IMR-90 (cell line): ENCODE data around the gene ACBD7. TPM values are rescaled to one million over a fixed set of nuclear protein-coding genes. Genes with fewer than 3 reads are reported as not detected.

Experiments
- ATAC-seq: fragments of 200-7000 bp; cut with Tn5 transposase; 2 replicates; pipeline ENCODE4 v1.9.1; 2020; ENCODE audit warnings: low read depth, mild to moderate bottlenecking, moderate library complexity
- BruUV-seq: library from RNA; stranded (reverse); fragments of 400-500 nt; replicated peaks from 2 replicates; lab custom pipeline; 2021; lab: Mats Ljungman, UMichigan
- CTCF ChIA-PET: fragments of 300-600 bp; formaldehyde crosslinking; extraction: SDS; loops from one replicate; lab custom pipeline; 2021; ENCODE audit warnings: antibody characterized with exemption; lab: Yijun Ruan, JAX
- POLR2A ChIA-PET: fragments of 300-600 bp; sonication (Branson Sonifier 250); formaldehyde crosslinking; loops from one replicate; lab custom pipeline; 2022; ENCODE audit warnings: antibody characterized with exemption; ENCODE audit not compliant: unreplicated experiment; lab: Charles Lee
- DNase-seq: peaks from one replicate; pipeline ENCODE4 v3.0.0; 2013
- H2AFZ ChIP-seq: replicated peaks from 2 replicates; pipeline ENCODE3; 2013; ENCODE audit warnings: low read length, mild to moderate bottlenecking; ENCODE audit not compliant: poor library complexity
- H2AK5ac ChIP-seq: 2 replicates; pipeline ENCODE4 v1.6.1; 2013; ENCODE audit warnings: low read depth, low read length, inconsistent platforms
- H2AK9ac ChIP-seq: replicated peaks from 2 replicates; pipeline ENCODE3; 2013; ENCODE audit warnings: mild to moderate bottlenecking, low read depth, low read length, moderate library complexity; ENCODE audit not compliant: poor library complexity
- H2BK120ac ChIP-seq: 2 replicates; pipeline ENCODE4 v1.6.1; 2013; ENCODE audit warnings: low read depth, low read length, inconsistent platforms
- H2BK15ac ChIP-seq: 3 replicates; pipeline ENCODE4 v1.6.1; 2013; ENCODE audit warnings: low read depth, low read length, inconsistent platforms
- H2BK20ac ChIP-seq: 2 replicates; pipeline ENCODE4 v1.6.1; 2013; ENCODE audit warnings: low read depth, mild to moderate bottlenecking, inconsistent platforms, low read length, moderate library complexity
- H2BK5ac ChIP-seq: 2 replicates; pipeline ENCODE4 v1.6.1; 2013; ENCODE audit warnings: mild to moderate bottlenecking, low read depth, low read length, inconsistent platforms; ENCODE audit not compliant: poor library complexity, severe bottlenecking
- H3K14ac ChIP-seq: replicated peaks from 2 replicates; pipeline ENCODE4 v1.6.1; 2013; ENCODE audit warnings: low read depth, low read length, inconsistent platforms
- H3K18ac ChIP-seq: 2 replicates; pipeline ENCODE4 v1.6.1; 2013; ENCODE audit warnings: low read depth, low read length, control low read depth
- H3K23ac ChIP-seq: 2 replicates; pipeline ENCODE4 v1.6.1; 2013; ENCODE audit warnings: low read depth, low read length, inconsistent platforms
- H3K27ac ChIP-seq: 2 replicates; pipeline ENCODE4 v1.5.1; 2013; ENCODE audit warnings: mild to moderate bottlenecking, control low read depth, low read length; ENCODE audit not compliant: insufficient read depth
- H3K27me3 ChIP-seq: 2 replicates; pipeline ENCODE4 v1.6.1; 2013; ENCODE audit warnings: low read length; ENCODE audit not compliant: control insufficient read depth, insufficient read depth
- H3K36me3 ChIP-seq: 2 replicates; pipeline ENCODE4 v1.6.1; 2013; ENCODE audit warnings: low read length, mixed read lengths; ENCODE audit not compliant: control insufficient read depth, insufficient read depth
- H3K4ac ChIP-seq: 2 replicates; pipeline ENCODE4 v1.6.1; 2013; ENCODE audit warnings: low read depth, low read length, inconsistent platforms
- H3K4me1 ChIP-seq: 2 replicates; pipeline ENCODE4 v1.6.1; 2013; ENCODE audit warnings: low read length, mixed read lengths; ENCODE audit not compliant: control insufficient read depth, insufficient read depth
- H3K4me2 ChIP-seq: 2 replicates; pipeline ENCODE4 v1.6.1; 2013; ENCODE audit warnings: low read depth, mild to moderate bottlenecking, control low read depth, low read length, moderate library complexity
- H3K4me3 ChIP-seq: 2 replicates; pipeline ENCODE4 v1.5.1; 2013; ENCODE audit warnings: low read depth, mild to moderate bottlenecking, control low read depth, low read length, moderate library complexity; ENCODE audit not compliant: insufficient read depth
- H3K56ac ChIP-seq: 2 replicates; pipeline ENCODE4 v1.6.1; 2013; ENCODE audit warnings: low read length, inconsistent platforms; ENCODE audit not compliant: insufficient read depth; ENCODE audit errors: extremely low read depth
- H3K79me1 ChIP-seq, 2 experiments: 2 replicates each; pipeline ENCODE4 v1.6.1; 2013; ENCODE audit warnings: low read length in 2 of 2, inconsistent platforms in 1 of 2, low read depth in 1 of 2
- H3K9ac ChIP-seq: 2 replicates; pipeline ENCODE4 v1.6.1; 2013; ENCODE audit warnings: low read depth, low read length, control low read depth
- H3K9me1 ChIP-seq: 2 replicates; pipeline ENCODE4 v1.6.1; 2013; ENCODE audit warnings: low read length, inconsistent platforms; ENCODE audit not compliant: insufficient read depth
- H3K9me3 ChIP-seq: 2 replicates; pipeline ENCODE4 v1.6.1; 2013; ENCODE audit warnings: low read length; ENCODE audit not compliant: control insufficient read depth, insufficient read depth
- H4K20me1 ChIP-seq: 2 replicates; pipeline ENCODE4 v1.6.1; 2013; ENCODE audit warnings: low read length, inconsistent platforms; ENCODE audit not compliant: insufficient read depth
- H4K5ac ChIP-seq: 2 replicates; pipeline ENCODE4 v1.6.1; 2013; ENCODE audit warnings: mild to moderate bottlenecking, low read depth, low read length, control low read depth
- H4K8ac ChIP-seq, 2 experiments: 2 replicates each; pipeline ENCODE4 v1.6.1; 2013; ENCODE audit warnings: low read depth in 2 of 2, low read length in 2 of 2, control low read depth in 1 of 2, inconsistent platforms in 1 of 2
- H4K91ac ChIP-seq: 2 replicates; pipeline ENCODE4 v1.6.1; 2013; ENCODE audit warnings: low read depth, low read length, inconsistent platforms; ENCODE audit not compliant: insufficient read depth
- BHLHE40 ChIP-seq: fragments of 150-350 bp; IDR thresholded peaks from 2 replicates; pipeline ENCODE4 v1.6.1; 2016; ENCODE audit warnings: mild to moderate bottlenecking, low read depth, low read length
- CEBPB ChIP-seq: IDR thresholded peaks from 2 replicates; pipeline ENCODE4 v1.6.1; 2012; ENCODE audit warnings: low read depth, low read length, improper control_type of control experiment
- CHD1 ChIP-seq: IDR thresholded peaks from 2 replicates; pipeline ENCODE4 v1.6.1; 2012; ENCODE audit warnings: low read depth, low read length, improper control_type of control experiment
- CTCF ChIP-seq: conservative IDR thresholded peaks from 2 replicates; pipeline ENCODE4 v1.5.1; 2012; ENCODE audit warnings: mild to moderate bottlenecking, low read depth, low read length, improper control_type of control experiment
- ELK1 ChIP-seq: fragments of 150-350 bp; IDR thresholded peaks from 2 replicates; pipeline ENCODE4 v1.6.1; 2016; ENCODE audit warnings: low read depth, mild to moderate bottlenecking, low read length, moderate library complexity, borderline replicate concordance
- FOS ChIP-seq: fragments of 150-350 bp; IDR thresholded peaks from 2 replicates; pipeline ENCODE4 v1.6.1; 2016; ENCODE audit warnings: low read depth, low read length
- MAFK ChIP-seq: IDR thresholded peaks from 2 replicates; pipeline ENCODE4 v1.6.1; 2012; ENCODE audit warnings: low read depth, low read length, improper control_type of control experiment
- MAZ ChIP-seq: IDR thresholded peaks from 2 replicates; pipeline ENCODE4 v1.6.1; 2012; ENCODE audit warnings: low read depth, mild to moderate bottlenecking, low read length, improper control_type of control experiment, moderate library complexity, borderline replicate concordance
- MXI1 ChIP-seq: IDR thresholded peaks from 2 replicates; pipeline ENCODE4 v1.6.1; 2012; ENCODE audit warnings: low read depth, mild to moderate bottlenecking, low read length, moderate library complexity, borderline replicate concordance
- NFE2L2 ChIP-seq: fragments of 150-350 bp; IDR thresholded peaks from 2 replicates; pipeline ENCODE4 v1.6.1; 2016; ENCODE audit warnings: low read depth, mild to moderate bottlenecking, low read length
- POLR2A ChIP-seq: IDR thresholded peaks from 2 replicates; pipeline ENCODE4 v1.6.1; 2012; ENCODE audit warnings: mild to moderate bottlenecking, low read depth, low read length
- RAD21 ChIP-seq: IDR thresholded peaks from 2 replicates; pipeline ENCODE4 v1.6.1; 2012; ENCODE audit warnings: low read length, improper control_type of control experiment
- RCOR1 ChIP-seq: IDR thresholded peaks from 2 replicates; pipeline ENCODE4 v1.6.1; 2012; ENCODE audit warnings: mild to moderate bottlenecking, low read length, improper control_type of control experiment; ENCODE audit not compliant: insufficient replicate concordance
- RFX5 ChIP-seq: IDR thresholded peaks from 2 replicates; pipeline ENCODE4 v1.8.0; 2012; ENCODE audit warnings: low read depth, mild to moderate bottlenecking, low read length, moderate library complexity
- SMC3 ChIP-seq: fragments of 150-350 bp; IDR thresholded peaks from 2 replicates; pipeline ENCODE4 v1.6.1; 2016; ENCODE audit warnings: low read depth, mild to moderate bottlenecking, antibody characterized with exemption, low read length, moderate library complexity
- USF2 ChIP-seq: fragments of 150-350 bp; IDR thresholded peaks from 2 replicates; pipeline ENCODE4 v1.6.1; 2017; ENCODE audit warnings: mild to moderate bottlenecking, antibody characterized with exemption, low read length, low read depth
- WGBS, 2 experiments: methylation state at CpG; one replicate each; pipeline versions ENCODE4 v1.1.5 to v1.1.7; 2013; ENCODE audit warnings: missing lambda C conversion rate in 2 of 2; ENCODE audit not compliant: insufficient read length in 1 of 2; ENCODE audit errors: extremely low coverage in 2 of 2; 5-methylcytosine and 5-hydroxymethylcytosine counted together
- dilution Hi-C: fragments of 300-500 bp; cut with HindIII; formaldehyde crosslinking; loops from one replicate; pipeline ENCODE4 v1.14.3; 2018; ENCODE audit warnings: low sequenced_read_pairs; ENCODE audit not compliant: unreplicated experiment
- in situ Hi-C: fragments of 300-500 bp; cut with MboI; formaldehyde crosslinking; loops from 3 replicates; pipeline ENCODE4 v1.14.3; 2019; ENCODE audit warnings: low sequenced_read_pairs, inconsistent platforms, mixed read lengths
- intact Hi-C: fragments of 100-400 bp; cut with micrococcal nuclease; formaldehyde crosslinking; loops from 2 replicates; pipeline ENCODE4 v1.10.0; 2022
- polyA plus RNA-seq, 3 experiments: library from polyadenylated mRNA; depleted of rRNA; stranded (reverse); fragments of >200 nt; gene quantifications; 2 replicates each; pipeline ENCODE4 v1.2.3, GENCODE V29; 2012; ENCODE audit warnings: low replicate concordance in 1 of 3
- total RNA-seq: library from RNA; depleted of rRNA; stranded (reverse); fragments of >200 nt; gene quantifications from 2 replicates; pipeline ENCODE4 v1.2.3, GENCODE V29; 2012

The ACBD7 gene
- total and polyA plus RNA-seq, 2 of the 4 experiments (the other 2 are of a cell fraction): 0.29 to 0.54 TPM

- H2AK9ac ChIP-seq: no peak overlapping the region
- dilution Hi-C loops: no loop called here
- no peaks in the 10 kb centered on the region for H3K79me1 ChIP-seq
- no peak overlapping the region for H4K8ac ChIP-seq
- H3K9ac ChIP-seq: no peak overlapping the region
- H4K5ac ChIP-seq: no peak overlapping the region
- DNase-seq (no peak), ATAC-seq (no peak)
- H2BK15ac ChIP-seq: no peak overlapping the region
- no peak overlapping the region for H4K91ac ChIP-seq
- H4K20me1 ChIP-seq: no peaks in the 10 kb centered on the region
- H2BK20ac ChIP-seq: no peak overlapping the region
- 90% methylated on average over 2 of the region's 10 CpGs; no CpG with 5 or more reads in 1 of the 2 experiments for WGBS, 2 experiments
- no peak overlapping the region for H3K27ac ChIP-seq
- no peak overlapping the region for H3K4me3 ChIP-seq
- intact Hi-C loops: no loop called here
- H2BK120ac ChIP-seq: no peak overlapping the region
- no peak overlapping the region for H3K18ac ChIP-seq
- peaks cover 6% of the 10 kb centered on the region for H3K27me3 ChIP-seq
- no peak overlapping the region for H3K4ac ChIP-seq
- ChIA-PET CTCF (no interaction called here), POLR2A (no interaction called here)
- no peaks in the 10 kb centered on the region for H3K36me3 ChIP-seq
- TF ChIP-seq CEBPB (no peak), ELK1 (no peak), POLR2A (no peak), RCOR1 (no peak), SMC3 (no peak), USF2 (no peak), MAFK (no peak), MXI1 (no peak), MAZ (no peak), RAD21 (no peak), FOS (no peak), CHD1 (no peak), NFE2L2 (no peak), BHLHE40 (no peak), RFX5 (no peak), CTCF (no peak)
- H2BK5ac ChIP-seq: no peak overlapping the region
- no peak overlapping the region for H2AK5ac ChIP-seq
- H3K9me1 ChIP-seq: 0 out of 2 replicates have a peak, but pooled peaks cover 9% of the 10 kb centered on the region
- in situ Hi-C loops: no loop called here
- no TSS peak for BruUV-seq
- no peak overlapping the region for H3K14ac ChIP-seq
- no peak overlapping the region for H3K23ac ChIP-seq
- H2AFZ ChIP-seq: no peak overlapping the region
- peaks cover 8% of the 10 kb centered on the region; the same call in 1 of the 2 replicates for H3K4me1 ChIP-seq
- no peaks in the 10 kb centered on the region for H3K9me3 ChIP-seq
- no peak overlapping the region for H3K56ac ChIP-seq
- H3K4me2 ChIP-seq: no peak overlapping the region
Measured at GRCh38 chr10:15038416-15038815, 50.2 kb downstream of the ACBD7 start.
